GM23338 (cell line): Measurements from ENCODE around the gene WDR54. TPM values are rescaled to one million over a fixed set of nuclear protein-coding genes. Genes with fewer than 3 reads are reported as not detected.

Experiments
- ATAC-seq: fragments of 200-7000 bp; cut with Tn5 transposase; 3 replicates; pipeline ENCODE4 v1.9.1; 2020
- DNase-seq: peaks from one replicate; pipeline ENCODE4 v3.0.0-alpha.2; 2015; ENCODE audit warnings: low spot score
- H2AFZ ChIP-seq: fragments of 200-600 bp; sonication (generic); 2 replicates; pipeline ENCODE4 v1.8.0; 2016; ENCODE audit warnings: antibody characterized with exemption, mild to moderate bottlenecking, moderate library complexity
- H3F3A ChIP-seq: fragments of 200-600 bp; sonication (generic); replicated peaks from 2 replicates; pipeline ENCODE4 v1.8.0; 2017; ENCODE audit warnings: antibody characterized with exemption, mixed run types, low read depth
- H3K27ac ChIP-seq: fragments of 200-600 bp; sonication (generic); 2 replicates; pipeline ENCODE4 v1.6.1; 2016; ENCODE audit warnings: low read depth
- H3K27me3 ChIP-seq: fragments of 200-600 bp; sonication (generic); 2 replicates; pipeline ENCODE4 v1.8.0; 2016; ENCODE audit warnings: mild to moderate bottlenecking, mixed run types, moderate library complexity; ENCODE audit not compliant: insufficient read depth
- H3K36me3 ChIP-seq: fragments of 200-600 bp; sonication (generic); 2 replicates; pipeline ENCODE4 v1.8.0; 2016; ENCODE audit warnings: mild to moderate bottlenecking; ENCODE audit not compliant: insufficient read depth
- H3K4me1 ChIP-seq: fragments of 200-600 bp; sonication (generic); 2 replicates; pipeline ENCODE4 v1.8.0; 2016; ENCODE audit warnings: mild to moderate bottlenecking, moderate library complexity; ENCODE audit not compliant: insufficient read depth
- H3K4me2 ChIP-seq: fragments of 200-600 bp; sonication (generic); 2 replicates; pipeline ENCODE4 v1.7.1; 2017; ENCODE audit warnings: mixed run types
- H3K4me3 ChIP-seq: fragments of 200-600 bp; sonication (generic); 2 replicates; pipeline ENCODE4 v1.6.1; 2016; ENCODE audit warnings: mixed run types
- H3K79me2 ChIP-seq: fragments of 200-600 bp; sonication (generic); replicated peaks from 2 replicates; pipeline ENCODE4 v1.8.0; 2017; ENCODE audit warnings: mild to moderate bottlenecking; ENCODE audit not compliant: insufficient read depth
- H3K9me2 ChIP-seq: fragments of 200-600 bp; sonication (generic); 2 replicates; pipeline ENCODE4 v1.8.0; 2017; ENCODE audit not compliant: insufficient read depth
- H4K20me1 ChIP-seq: fragments of 200-600 bp; sonication (generic); replicated peaks from 2 replicates; pipeline ENCODE4 v1.8.0; 2017; ENCODE audit warnings: mild to moderate bottlenecking; ENCODE audit not compliant: insufficient read depth
- H3K27ac Mint-ChIP-seq: 2 replicates; pipeline ENCODE4 v1.8.0; 2020; ENCODE audit warnings: inconsistent platforms, mild to moderate bottlenecking, moderate library complexity, mixed read lengths
- H3K27me3 Mint-ChIP-seq: 3 replicates; pipeline ENCODE4 v1.8.0; 2022; ENCODE audit warnings: low read depth, mild to moderate bottlenecking, moderate library complexity, mixed read lengths, inconsistent platforms; ENCODE audit not compliant: insufficient read depth, poor library complexity
- H3K36me3 Mint-ChIP-seq: 3 replicates; pipeline ENCODE4 v1.8.0; 2021; ENCODE audit warnings: low read depth, mild to moderate bottlenecking, inconsistent platforms, moderate library complexity, mixed read lengths
- H3K4me1 Mint-ChIP-seq: 3 replicates; pipeline ENCODE4 v1.8.0; 2020; ENCODE audit warnings: mild to moderate bottlenecking, inconsistent platforms, mixed read lengths
- H3K4me3 Mint-ChIP-seq: 3 replicates; pipeline ENCODE4 v1.8.0; 2021; ENCODE audit warnings: moderate library complexity, mild to moderate bottlenecking, inconsistent platforms, mixed read lengths
- H3K9me3 Mint-ChIP-seq: 3 replicates; pipeline ENCODE4 v1.8.0; 2020; ENCODE audit warnings: moderate library complexity, mild to moderate bottlenecking, inconsistent platforms, mixed read lengths
- CTCF ChIP-seq, 2 experiments: fragments of 200-600 bp in 1 of 2; sonication (generic) in 1 of 2; conservative IDR thresholded peaks; 2 replicates each; pipeline versions ENCODE4 v1.5.1 to v1.6.1; 2016 to 2017; ENCODE audit warnings: antibody characterized with exemption in 2 of 2, low read depth in 2 of 2, mild to moderate bottlenecking in 2 of 2, moderate library complexity in 1 of 2
- EZH2 ChIP-seq: fragments of 200-600 bp; sonication (generic); IDR thresholded peaks from one replicate; pipeline ENCODE4 v1.8.0; 2017; ENCODE audit warnings: antibody characterized with exemption, mild to moderate bottlenecking, low read depth; ENCODE audit not compliant: unreplicated experiment
- JUNB ChIP-seq: IDR thresholded peaks from one replicate; pipeline ENCODE4 v1.6.1; 2016; ENCODE audit warnings: antibody characterized with exemption; ENCODE audit not compliant: unreplicated experiment
- NANOG ChIP-seq: IDR thresholded peaks from 2 replicates; pipeline ENCODE4 v1.6.1; 2016; ENCODE audit warnings: antibody characterized with exemption, borderline replicate concordance
- POLR2AphosphoS5 ChIP-seq: IDR thresholded peaks from 2 replicates; pipeline ENCODE4 v1.6.1; 2016; ENCODE audit warnings: antibody characterized with exemption, low read depth
- STAT1 ChIP-seq: IDR thresholded peaks from one replicate; pipeline ENCODE4 v1.6.1; 2016; ENCODE audit warnings: antibody characterized with exemption; ENCODE audit not compliant: unreplicated experiment
- ZNF114 ChIP-seq: fragments of 250-450 bp; sonication (Bioruptor Pico); IDR thresholded peaks from 2 replicates; pipeline ENCODE4 v1.5.0; 2020; ENCODE audit warnings: mild to moderate bottlenecking, moderate library complexity
- ZNF331 ChIP-seq: fragments of 250-450 bp; sonication (Bioruptor Pico); IDR thresholded peaks from 2 replicates; pipeline ENCODE4 v1.5.0; 2020; ENCODE audit warnings: low read depth, mild to moderate bottlenecking, moderate library complexity
- ZNF462 ChIP-seq: fragments of 250-450 bp; sonication (Bioruptor Pico); IDR thresholded peaks from 2 replicates; pipeline ENCODE4 v1.5.0; 2020; ENCODE audit warnings: mild to moderate bottlenecking, moderate library complexity
- polyA plus RNA-seq: library from polyadenylated mRNA; unstranded; fragments of >200 nt; fragmentation: Nextera tagmentation; extraction: Ambion mirVana; gene quantifications from 2 replicates; pipeline ENCODE4 v1.2.1, GENCODE V29; 2016
- total RNA-seq: library from RNA; depleted of rRNA; stranded (reverse); fragments of >200 nt; shearing (Covaris generic); gene quantifications from 2 replicates; pipeline ENCODE4 v1.2.3, GENCODE V29; 2014
- TF ChIP-seq, protein P1 (sequence below): IDR thresholded peaks from 2 replicates; pipeline ENCODE4 v1.6.1; 2016; ENCODE audit warnings: antibody characterized with exemption

WDR54 gene
- total and polyA plus RNA-seq, 2 experiments from 2014 or later, result 41.3 to 42.6 TPM

- ATAC-seq, result no peak
- Histone ChIP-seq H2AFZ (no peak overlapping the region), H3K4me1 (peaks cover 39% of the 10 kb centered on the region), H3K27me3 (no peaks in the 10 kb centered on the region), H3F3A (0 out of 2 replicates have a peak, but pooled peaks cover 5% of the 10 kb centered on the region), H3K4me3 (no peak overlapping the region), H3K27ac (no peak overlapping the region), H3K36me3 (peaks cover 3% of the 10 kb centered on the region; the same call in 1 of the 2 replicates), H3K9me2 (no peaks in the 10 kb centered on the region), H3K4me2 (no peak overlapping the region), H3K79me2 (peaks cover 50% of the 10 kb centered on the region), H4K20me1 (peaks cover 38% of the 10 kb centered on the region)
- Mint-ChIP-seq H3K4me3 (no peak overlapping the region), H3K9me3 (no peaks in the 10 kb centered on the region), H3K4me1 (peaks cover 46% of the 10 kb centered on the region), H3K27me3 (peaks cover 7% of the 10 kb centered on the region), H3K27ac (no peak overlapping the region), H3K36me3 (peaks cover 26% of the 10 kb centered on the region)
- TF ChIP-seq ZNF331 (CRISPR knock-in tag) (no peak), ZNF114 (CRISPR knock-in tag) (no peak), CTCF (conservative IDR thresholded peaks at IDR 0.05; ENCODE audit: low read depth in 2 of 2) (no peak), NANOG (no peak)
- DNase-seq, result no peak
Measured at GRCh38 chr2:74375838-74376237, 45.7 kb upstream of the WDR54 start.

GRCh38 chr2:74378007-74378406 is 43.5 kb upstream of the WDR54 start:
- no peak for ATAC-seq
- H3K27me3 ChIP-seq, result no peaks in the 10 kb centered on the region
- H2AFZ ChIP-seq, result no peak overlapping the region
- H3F3A ChIP-seq, result 0 out of 2 replicates have a peak, but pooled peaks cover 5% of the 10 kb centered on the region
- no peaks in the 10 kb centered on the region for H3K9me3 Mint-ChIP-seq
- H3K79me2 ChIP-seq, result peaks cover 60% of the 10 kb centered on the region
- no peak overlapping the region for H3K4me2 ChIP-seq
- peaks cover 5% of the 10 kb centered on the region for H3K27me3 Mint-ChIP-seq
- H3K4me1 Mint-ChIP-seq, result peaks cover 40% of the 10 kb centered on the region
- H3K9me2 ChIP-seq, result no peaks in the 10 kb centered on the region
- H3K36me3 Mint-ChIP-seq, result peaks cover 11% of the 10 kb centered on the region
- DNase-seq, result no peak
- no peak overlapping the region for H3K4me3 ChIP-seq
- no peak overlapping the region for H3K4me3 Mint-ChIP-seq
- no peak overlapping the region for H3K27ac Mint-ChIP-seq
- H3K36me3 ChIP-seq, result peaks cover 3% of the 10 kb centered on the region; the same call in 1 of the 2 replicates
- H3K4me1 ChIP-seq, result peaks cover 38% of the 10 kb centered on the region
- peaks cover 51% of the 10 kb centered on the region for H4K20me1 ChIP-seq
- H3K27ac ChIP-seq, result no peak overlapping the region
- TF ChIP-seq EZH2, result no peak
- TF ChIP-seq ZNF331 (CRISPR knock-in tag), result no peak
- TF ChIP-seq CTCF (conservative IDR thresholded peaks at IDR 0.05; ENCODE audit: low read depth in 2 of 2), result no peak
- no peak for TF ChIP-seq STAT1
- TF ChIP-seq, protein P1, sequence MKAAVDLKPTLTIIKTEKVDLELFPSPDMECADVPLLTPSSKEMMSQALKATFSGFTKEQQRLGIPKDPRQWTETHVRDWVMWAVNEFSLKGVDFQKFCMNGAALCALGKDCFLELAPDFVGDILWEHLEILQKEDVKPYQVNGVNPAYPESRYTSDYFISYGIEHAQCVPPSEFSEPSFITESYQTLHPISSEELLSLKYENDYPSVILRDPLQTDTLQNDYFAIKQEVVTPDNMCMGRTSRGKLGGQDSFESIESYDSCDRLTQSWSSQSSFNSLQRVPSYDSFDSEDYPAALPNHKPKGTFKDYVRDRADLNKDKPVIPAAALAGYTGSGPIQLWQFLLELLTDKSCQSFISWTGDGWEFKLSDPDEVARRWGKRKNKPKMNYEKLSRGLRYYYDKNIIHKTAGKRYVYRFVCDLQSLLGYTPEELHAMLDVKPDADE, result no peak
- TF ChIP-seq JUNB, result no peak
- TF ChIP-seq ZNF462 (CRISPR knock-in tag), result no peak
- no peak for TF ChIP-seq NANOG
- TF ChIP-seq POLR2AphosphoS5, result no peak
